ENCODE data around the gene ERRFI1.

The ERRFI1 gene

GRCh38 chr1:8022395-8023286 is 3.5 kb downstream of the ERRFI1 start:
- TF ChIP-seq CTCF (IDR thresholded peaks at IDR 0.05; ENCODE audit: low read depth, low read length): no peak

GRCh38 chr1:8021676-8022266 is 4.3 kb downstream of the ERRFI1 start:
- no peak for TF ChIP-seq CTCF (IDR thresholded peaks at IDR 0.05; ENCODE audit: low read depth, low read length)
- no peak for DNase-seq (ENCODE audit: extremely low read depth, low read depth)

More at GRCh38 chr1:8022395-8023286, 3.5 kb downstream of the ERRFI1 start:
- DNase-seq (ENCODE audit: extremely low read depth, low read depth): no peak

DNA sequence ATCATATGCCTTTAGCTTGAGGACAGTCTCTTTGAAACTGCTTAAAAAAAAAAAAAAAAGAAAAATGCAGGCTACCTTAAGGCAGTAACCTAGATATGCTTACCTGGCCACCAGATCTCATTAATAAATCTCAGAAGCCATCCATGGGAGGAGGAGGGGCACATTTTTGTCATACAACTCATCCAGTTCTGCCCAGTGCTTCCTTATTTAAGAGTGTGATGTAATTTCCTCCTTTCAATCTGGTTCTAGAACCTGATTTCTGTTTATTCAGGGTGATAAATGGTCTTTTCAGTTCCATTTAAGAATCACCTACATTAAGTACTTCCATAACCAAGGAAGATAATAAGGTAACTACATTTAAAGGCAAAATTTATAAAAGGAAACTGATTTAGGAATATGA is 6.1 kb downstream of the ERRFI1 start:
- no peak for DNase-seq (ENCODE audit: extremely low read depth, low read depth)
- TF ChIP-seq CTCF (IDR thresholded peaks at IDR 0.05; ENCODE audit: low read depth, low read length): no peak

DNA sequence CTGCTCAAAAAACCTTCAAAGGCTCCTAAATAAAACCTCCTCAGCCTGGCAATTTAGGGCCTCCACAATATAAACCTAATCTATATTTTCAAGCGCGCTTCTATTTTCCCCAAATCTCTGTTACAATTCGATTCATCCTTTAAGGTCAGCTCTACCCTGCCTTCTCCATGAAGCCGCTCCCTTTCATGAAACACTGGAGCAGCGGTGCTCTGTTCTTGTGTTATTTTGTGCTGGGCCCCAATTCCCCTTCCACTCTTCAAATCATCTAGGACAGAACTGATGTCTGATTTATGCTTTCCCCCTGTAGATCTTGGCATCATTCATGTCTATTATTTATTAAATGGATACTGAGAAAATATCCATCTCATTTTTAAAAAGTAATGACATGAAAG is 6.9 kb downstream of the ERRFI1 start:
- TF ChIP-seq CTCF (IDR thresholded peaks at IDR 0.05; ENCODE audit: low read depth, low read length): no peak
- no peak for DNase-seq (ENCODE audit: extremely low read depth, low read depth)

DNA sequence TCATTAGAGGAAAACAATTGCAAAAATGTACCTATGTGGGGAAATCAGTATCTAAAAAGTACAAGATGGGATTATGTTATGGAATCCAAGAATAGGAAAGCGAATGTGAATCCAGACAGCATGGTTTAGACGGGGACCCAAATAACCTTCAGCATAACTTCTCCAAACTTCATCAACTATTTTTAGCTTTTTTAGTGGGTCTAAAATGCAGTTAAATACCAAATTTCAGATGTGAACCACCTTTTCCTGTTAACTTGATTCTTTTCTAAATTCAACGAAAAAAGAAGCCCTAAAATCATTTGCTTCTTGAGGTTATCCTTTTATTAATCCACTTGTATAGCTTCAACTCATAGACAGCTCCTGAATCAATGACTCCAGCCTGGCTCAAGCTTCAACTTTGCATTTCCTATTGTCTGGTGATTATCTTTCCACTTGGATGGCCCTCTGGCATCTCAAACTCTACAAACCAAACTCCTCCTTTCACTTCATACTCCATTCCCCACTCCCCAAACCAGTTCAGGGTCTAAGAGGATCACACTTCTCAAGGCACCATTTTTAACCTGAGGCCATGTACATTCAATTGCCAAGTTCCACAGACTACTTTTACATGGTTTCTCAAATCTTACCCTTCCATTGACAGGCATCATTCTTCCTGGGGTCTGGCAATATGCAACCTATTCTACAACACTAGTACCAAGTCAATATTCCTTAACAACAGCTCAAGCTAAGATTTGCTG is 7.4 kb downstream of the ERRFI1 start:
- DNase-seq (ENCODE audit: extremely low read depth, low read depth): no peak
- TF ChIP-seq CTCF (IDR thresholded peaks at IDR 0.05; ENCODE audit: low read depth, low read length): no peak

DNA sequence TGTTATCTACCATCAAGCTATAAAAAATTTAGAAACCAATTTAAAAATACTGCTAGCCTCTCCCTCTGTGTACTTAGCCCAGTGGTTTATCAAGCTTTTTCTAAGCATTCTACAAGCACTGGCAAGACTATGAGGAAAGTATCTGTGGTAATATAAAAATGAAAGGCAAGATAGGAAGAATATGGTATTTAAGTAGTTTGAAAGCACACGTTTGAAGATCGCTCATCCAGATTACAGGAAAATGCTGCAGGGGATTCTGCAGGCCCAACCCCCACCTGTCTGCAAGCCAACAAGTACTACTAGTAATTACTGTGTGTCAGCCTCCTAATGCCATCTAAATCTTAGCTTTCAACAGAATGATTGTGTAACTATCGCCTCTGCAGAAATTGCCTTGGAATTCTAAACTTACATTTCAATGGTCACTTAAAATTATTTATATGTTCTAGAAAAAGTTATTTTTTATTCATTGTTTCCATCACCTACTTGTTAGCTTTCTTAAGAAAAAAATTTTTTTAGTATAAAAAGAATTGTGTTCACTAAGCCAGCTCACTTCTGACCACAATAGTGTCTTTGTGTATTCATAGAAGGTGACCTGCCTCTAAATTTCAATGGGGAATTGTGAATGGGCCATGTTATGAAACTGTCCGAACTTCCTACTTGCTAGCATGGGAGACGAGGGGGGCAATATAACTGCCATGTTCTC is 8.5 kb downstream of the ERRFI1 start:
- TF ChIP-seq CTCF (IDR thresholded peaks at IDR 0.05; ENCODE audit: low read depth, low read length): no peak
- DNase-seq (ENCODE audit: extremely low read depth, low read depth): no peak

Measured in AG09319 (cell line).